Upper lobe of left lung (tissue), 4 donors: ENCODE measurements around the gene TNFRSF21.

Experiments
- EP300 ChIP-seq, 4 donors: sonication (generic); formaldehyde crosslinking; IDR thresholded peaks; one replicate each; pipeline ENCODE4 v1.5.1; 2017; ENCODE audit warnings: antibody characterized with exemption in 4 of 4, control low read depth in 2 of 4
- POLR2A ChIP-seq, 4 donors: fragments of 450-650 bp; IDR thresholded peaks; one replicate each; pipeline ENCODE4 v1.5.1; 2016 to 2017; ENCODE audit warnings: antibody characterized with exemption in 4 of 4, mild to moderate bottlenecking in 2 of 4
- POLR2AphosphoS5 ChIP-seq, 2 donors: sonication (generic); formaldehyde crosslinking; IDR thresholded peaks; one replicate each; pipeline ENCODE4 v1.5.1; 2017; ENCODE audit warnings: antibody characterized with exemption in 2 of 2
- TF ChIP-seq, protein P1 (sequence below), 6 experiments: fragments of 450-650 bp in 4 of 6; fragments of 200-600 bp in 2 of 6; sonication (generic) in 2 of 6; IDR thresholded peaks; one replicate each; pipeline ENCODE4 v1.5.1; 2016 to 2019; ENCODE audit warnings: antibody characterized with exemption in 6 of 6

DNA sequence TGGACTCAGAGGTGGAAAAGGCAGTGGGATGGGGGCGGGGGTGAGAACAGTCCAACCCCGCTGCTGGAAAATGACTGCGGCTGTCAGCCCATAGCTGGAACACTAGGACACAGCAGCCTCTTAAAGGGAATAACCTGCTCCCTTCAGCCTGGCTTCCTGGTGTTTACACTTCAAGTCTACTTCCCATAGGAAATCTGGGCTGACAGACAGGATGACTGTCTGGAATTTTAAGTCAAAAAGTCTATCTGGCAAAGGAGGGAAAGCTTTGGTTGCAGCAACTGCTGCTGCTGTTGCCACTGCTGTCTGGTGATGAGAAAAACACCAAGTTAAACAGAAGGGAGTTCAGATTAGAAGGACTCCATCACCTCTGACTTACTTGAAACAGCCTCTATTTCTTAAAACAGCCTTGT, 44.9 kb downstream of the TNFRSF21 start:
- TF ChIP-seq POLR2A (IDR thresholded peaks at IDR 0.05) (no peak), POLR2AphosphoS5 (IDR thresholded peaks at IDR 0.05) (no peak), EP300 (IDR thresholded peaks at IDR 0.05) (no peak)
- TF ChIP-seq, protein P1, sequence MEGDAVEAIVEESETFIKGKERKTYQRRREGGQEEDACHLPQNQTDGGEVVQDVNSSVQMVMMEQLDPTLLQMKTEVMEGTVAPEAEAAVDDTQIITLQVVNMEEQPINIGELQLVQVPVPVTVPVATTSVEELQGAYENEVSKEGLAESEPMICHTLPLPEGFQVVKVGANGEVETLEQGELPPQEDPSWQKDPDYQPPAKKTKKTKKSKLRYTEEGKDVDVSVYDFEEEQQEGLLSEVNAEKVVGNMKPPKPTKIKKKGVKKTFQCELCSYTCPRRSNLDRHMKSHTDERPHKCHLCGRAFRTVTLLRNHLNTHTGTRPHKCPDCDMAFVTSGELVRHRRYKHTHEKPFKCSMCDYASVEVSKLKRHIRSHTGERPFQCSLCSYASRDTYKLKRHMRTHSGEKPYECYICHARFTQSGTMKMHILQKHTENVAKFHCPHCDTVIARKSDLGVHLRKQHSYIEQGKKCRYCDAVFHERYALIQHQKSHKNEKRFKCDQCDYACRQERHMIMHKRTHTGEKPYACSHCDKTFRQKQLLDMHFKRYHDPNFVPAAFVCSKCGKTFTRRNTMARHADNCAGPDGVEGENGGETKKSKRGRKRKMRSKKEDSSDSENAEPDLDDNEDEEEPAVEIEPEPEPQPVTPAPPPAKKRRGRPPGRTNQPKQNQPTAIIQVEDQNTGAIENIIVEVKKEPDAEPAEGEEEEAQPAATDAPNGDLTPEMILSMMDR (IDR thresholded peaks at IDR 0.05) = no peak
